Naive thymus-derived CD4-positive, alpha-beta T cell (primary cell): Measurements from ENCODE around the gene VPS26A. TPM values are rescaled to one million over a fixed set of nuclear protein-coding genes. Genes with fewer than 3 reads are reported as not detected.
"Not testable (repeated sequence)": the region's sequence is repeated elsewhere in the genome, so short reads cannot be mapped to it uniquely, and the experiment has no call there.

Source experiments
- ATAC-seq: fragments of 150-1000 bp; cut with Tn5 transposase; 2 replicates; pipeline ENCODE4 v1.10.0; 2021; ENCODE audit warnings: mild to moderate bottlenecking, moderate library complexity
- CTCF ChIA-PET: fragments of 350-600 bp; sonication (Branson Sonifier 250); formaldehyde crosslinking; loops from one replicate; lab custom pipeline; 2021; ENCODE audit warnings: antibody characterized with exemption; lab: Charles Lee
- POLR2A ChIA-PET: fragments of 350-600 bp; sonication (Branson Sonifier 250); formaldehyde crosslinking; loops from one replicate; lab custom pipeline; 2021; ENCODE audit warnings: antibody characterized with exemption, inconsistent platforms; lab: Charles Lee
- DNase-seq, 9 donors: peaks; one replicate each; pipeline versions ENCODE4 v3.0.0 to v3.0.0-alpha.2; 2020 to 2022; ENCODE audit warnings: mixed read lengths in 1 of 9
- H3K27ac ChIP-seq: one replicate; pipeline ENCODE4 v1.7.0; 2013; ENCODE audit warnings: mild to moderate bottlenecking, low read depth, low read length, moderate library complexity
- H3K27me3 ChIP-seq, 2 donors: one replicate each; pipeline ENCODE4 v1.7.0; 2013; ENCODE audit warnings: low read length in 2 of 2, mild to moderate bottlenecking in 2 of 2, moderate library complexity in 2 of 2; ENCODE audit not compliant: control insufficient read depth in 2 of 2, insufficient read depth in 2 of 2
- H3K36me3 ChIP-seq, 3 experiments: 1 replicate in 2 of 3; 2 replicates in 1 of 3; pipeline ENCODE4 v1.7.0; 2013; ENCODE audit warnings: low read length in 3 of 3, mild to moderate bottlenecking in 3 of 3, moderate library complexity in 1 of 3; ENCODE audit not compliant: insufficient read depth in 3 of 3, control insufficient read depth in 2 of 3
- H3K4me1 ChIP-seq, 2 donors: one replicate each; pipeline ENCODE4 v1.7.0; 2013; ENCODE audit warnings: low read length in 2 of 2, mild to moderate bottlenecking in 2 of 2, moderate library complexity in 1 of 2; ENCODE audit not compliant: control insufficient read depth in 2 of 2, insufficient read depth in 2 of 2
- H3K4me3 ChIP-seq: 2 replicates; pipeline ENCODE4 v1.7.0; 2013; ENCODE audit warnings: mild to moderate bottlenecking, low read length
- H3K9me3 ChIP-seq, 3 experiments: 1 replicate in 2 of 3; 2 replicates in 1 of 3; pipeline ENCODE4 v1.7.0; 2013; ENCODE audit warnings: low read length in 3 of 3; ENCODE audit not compliant: control insufficient read depth in 2 of 3
- H3K27ac Mint-ChIP-seq, 9 donors: one replicate each; pipeline ENCODE4 v1.8.0; 2020 to 2022; ENCODE audit warnings: mixed read lengths in 9 of 9, mild to moderate bottlenecking in 8 of 9, moderate library complexity in 5 of 9, inconsistent platforms in 2 of 9
- H3K27me3 Mint-ChIP-seq, 5 donors: one replicate each; pipeline ENCODE4 v1.8.0; 2021 to 2022; ENCODE audit warnings: mixed read lengths in 5 of 5, mild to moderate bottlenecking in 1 of 5
- H3K36me3 Mint-ChIP-seq, 5 donors: one replicate each; pipeline ENCODE4 v1.8.0; 2020 to 2022; ENCODE audit warnings: mixed read lengths in 5 of 5, mild to moderate bottlenecking in 3 of 5, inconsistent platforms in 1 of 5
- H3K4me1 Mint-ChIP-seq, 7 donors: one replicate each; pipeline ENCODE4 v1.8.0; 2020 to 2022; ENCODE audit warnings: mixed read lengths in 7 of 7, mild to moderate bottlenecking in 3 of 7, inconsistent platforms in 1 of 7
- H3K4me3 Mint-ChIP-seq, 10 donors: one replicate each; pipeline ENCODE4 v1.8.0; 2020 to 2022; ENCODE audit warnings: mild to moderate bottlenecking in 10 of 10, mixed read lengths in 10 of 10, moderate library complexity in 6 of 10, inconsistent platforms in 2 of 10
- H3K9me3 Mint-ChIP-seq, 11 donors: one replicate each; pipeline ENCODE4 v1.8.0; 2020 to 2022; ENCODE audit warnings: mixed read lengths in 11 of 11, mild to moderate bottlenecking in 4 of 11, inconsistent platforms in 1 of 11, moderate library complexity in 1 of 11
- intact Hi-C, 2 donors: fragments of 100-400 bp; cut with micrococcal nuclease; formaldehyde crosslinking; loops; one replicate each; pipeline ENCODE4 v1.15.1; 2023
- polyA plus RNA-seq, 2 donors: library from polyadenylated mRNA; unstranded; fragments of 300-500 nt; fragmentation: Illumina TruSeq; gene quantifications; one replicate each; pipeline ENCODE4 v1.2.3, GENCODE V29; 2021
- total RNA-seq, 6 experiments: library from RNA in 5 of 6; stranded (reverse) in 5 of 6; gene quantifications; 1 replicate in 5 of 6; 2 replicates in 1 of 6; pipeline ENCODE4 v1.2.3 and lab custom pipeline; 2021 to 2026

Gene VPS26A
- total and polyA plus RNA-seq, 7 experiments from 2014 or later = 25.5 to 35.0 (median 29.1) TPM

- DNase-seq = no peak
- Mint-ChIP-seq H3K9me3 (no peaks in the 10 kb centered on the region), H3K4me3 (no peak overlapping the region), H3K4me1 (peaks cover 6 to 30% (median 22%) of the 10 kb centered on the region in 7 donors), H3K36me3 (peaks cover 0 to 7% (median 6%) of the 10 kb centered on the region in 5 donors), H3K27me3 (no peaks in the 10 kb centered on the region), H3K27ac (no peak overlapping the region)
- Histone ChIP-seq H3K36me3 (peaks cover 0 to 6% (median 0%) of the 10 kb centered on the region in 3 experiments), H3K27ac (no peak overlapping the region), H3K9me3 (no peaks in the 10 kb centered on the region), H3K27me3 (no peaks in the 10 kb centered on the region), H3K4me3 (no peak overlapping the region), H3K4me1 (peaks cover 0 to under 1% of the 10 kb centered on the region in 2 donors)
- intact Hi-C loops = no loop called here
- no peak for ATAC-seq
- ChIA-PET CTCF (no interaction called here), POLR2A (interaction anchor here (0.7 kb wide), 1 partner anchor 12 kb away, joined by 3 read pairs; no protein-coding TSS in a partner anchor)
These were observed 28.0 kb downstream of the VPS26A start for GRCh38 chr10:69151984-69152383.

- Histone ChIP-seq H3K9me3 (no peaks in the 10 kb centered on the region), H3K27me3 (no peaks in the 10 kb centered on the region), H3K27ac (no peak overlapping the region), H3K36me3 (peaks cover 0 to 19% (median 0%) of the 10 kb centered on the region in 3 experiments), H3K4me1 (no peaks in the 10 kb centered on the region), H3K4me3 (no peak overlapping the region)
- DNase-seq (no peak), ATAC-seq (no peak)
- intact Hi-C loops = no loop called here
- peaks cover 6 to 23% (median 16%) of the 10 kb centered on the region in 7 donors for H3K4me1 Mint-ChIP-seq
- H3K27me3 Mint-ChIP-seq = no peaks in the 10 kb centered on the region
- ChIA-PET POLR2A (no interaction called here), CTCF (no interaction called here)
- H3K4me3 Mint-ChIP-seq = no peak overlapping the region
- H3K9me3 Mint-ChIP-seq = no peaks in the 10 kb centered on the region
- H3K36me3 Mint-ChIP-seq = peaks cover 0 to 11% (median 7%) of the 10 kb centered on the region in 5 donors
- peak overlapping the region in 1 of 9 donors; percentile 12 for H3K27ac Mint-ChIP-seq
These were observed 29.2 kb downstream of the VPS26A start for GRCh38 chr10:69153227-69153626.

GRCh38 chr10:69160809-69161241, 36.8 kb downstream of the VPS26A start:
- Histone ChIP-seq H3K4me3 (no peak overlapping the region), H3K27me3 (no peaks in the 10 kb centered on the region), H3K4me1 (no peaks in the 10 kb centered on the region), H3K27ac (no peak overlapping the region), H3K36me3 (peaks cover 6 to 56% (median 7%) of the 10 kb centered on the region in 3 experiments), H3K9me3 (no peaks in the 10 kb centered on the region)
- ATAC-seq = no peak
- no peak for DNase-seq
- Mint-ChIP-seq H3K4me1 (peaks cover 0 to 5% (median 0%) of the 10 kb centered on the region in 7 donors), H3K27ac (no peak overlapping the region), H3K9me3 (no peaks in the 10 kb centered on the region), H3K36me3 (peaks cover 0 to 16% (median 5%) of the 10 kb centered on the region in 5 donors), H3K4me3 (no peak overlapping the region), H3K27me3 (no peaks in the 10 kb centered on the region)
- CTCF ChIA-PET = no interaction called here
- intact Hi-C loops = no loop called here
- POLR2A ChIA-PET = interaction anchor here (0.7 kb wide), 1 partner anchor 50 kb away, joined by 3 read pairs; no protein-coding TSS in a partner anchor

DNA sequence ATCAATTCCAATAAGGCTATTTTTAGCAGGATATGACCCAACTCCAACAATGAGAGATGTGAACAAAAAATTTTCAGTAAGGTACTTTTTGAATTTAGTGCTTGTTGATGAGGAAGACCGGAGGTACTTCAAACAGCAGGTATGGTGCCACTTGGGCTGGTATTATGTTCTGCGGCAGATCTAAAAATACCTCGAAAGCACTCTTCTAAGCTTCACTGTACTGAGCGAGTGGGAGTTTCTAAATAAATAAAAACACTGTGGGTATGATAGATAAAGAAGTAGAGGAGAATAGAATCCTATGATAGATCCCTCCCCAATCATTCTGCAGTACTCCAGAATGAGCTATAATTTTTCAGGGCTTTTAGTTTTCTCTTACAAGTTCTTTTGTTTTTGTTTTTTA, 44.5 kb downstream of the VPS26A start:
- no peaks in the 10 kb centered on the region for H3K9me3 ChIP-seq
- no peaks in the 10 kb centered on the region for H3K4me1 ChIP-seq
- Mint-ChIP-seq H3K27ac (no peak overlapping the region), H3K4me1 (no peaks in the 10 kb centered on the region), H3K27me3 (no peaks in the 10 kb centered on the region), H3K4me3 (no peak overlapping the region), H3K9me3 (no peaks in the 10 kb centered on the region), H3K36me3 (peaks cover 0 to 14% (median 13%) of the 10 kb centered on the region in 5 donors)
- ATAC-seq (no peak), DNase-seq (no peak)
- intact Hi-C loops = no loop called here
- CTCF ChIA-PET = no interaction called here
- H3K27me3 ChIP-seq = no peaks in the 10 kb centered on the region
- H3K27ac ChIP-seq = no peak overlapping the region
- peaks cover 4 to 47% (median 6%) of the 10 kb centered on the region in 3 experiments for H3K36me3 ChIP-seq
- no peak overlapping the region for H3K4me3 ChIP-seq
- POLR2A ChIA-PET = interaction anchor here (1.5 kb wide), 1 partner anchor 12 kb away, joined by 3 read pairs; no protein-coding TSS in a partner anchor

DNA sequence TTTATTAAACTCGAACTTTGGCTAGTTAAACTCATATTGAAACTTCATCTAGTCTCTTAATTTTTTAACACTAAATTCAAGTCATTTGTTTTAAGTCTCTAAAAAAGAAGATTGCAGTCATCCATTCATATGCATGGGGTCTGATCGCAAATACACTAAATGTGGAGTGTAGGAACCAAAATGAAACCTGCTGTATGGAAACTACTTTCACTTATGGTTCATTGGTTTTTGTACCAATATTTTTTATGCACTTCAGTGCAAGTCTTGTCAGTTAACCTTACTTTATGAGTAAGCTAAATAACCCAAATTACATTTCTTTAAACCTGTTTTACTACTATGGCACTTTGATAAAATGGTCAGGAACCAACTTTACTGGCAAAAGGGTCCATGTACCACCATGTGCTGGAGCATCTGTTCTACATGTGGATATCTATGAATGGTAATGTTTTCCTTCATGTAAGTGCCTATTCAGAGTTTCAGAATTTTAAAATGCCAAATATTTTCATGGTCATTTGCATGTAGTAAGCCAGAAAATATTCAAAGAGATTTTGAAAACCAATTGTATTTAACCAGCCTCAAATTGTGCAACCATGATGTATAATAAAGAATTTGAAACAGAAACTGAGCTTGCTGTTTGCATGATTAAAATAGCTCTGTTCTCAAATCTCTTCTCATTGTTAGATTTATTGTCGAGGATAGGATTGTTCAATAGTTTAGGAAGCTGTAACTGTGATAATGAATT, 48.4 kb downstream of the VPS26A start:
- no peak overlapping the region for H3K27ac ChIP-seq
- no peak overlapping the region for H3K4me3 ChIP-seq
- H3K9me3 Mint-ChIP-seq = no peaks in the 10 kb centered on the region
- intact Hi-C loops = no loop called here
- H3K36me3 Mint-ChIP-seq = peaks cover 0 to 14% (median 11%) of the 10 kb centered on the region in 5 donors
- CTCF ChIA-PET = no interaction called here
- no peaks in the 10 kb centered on the region for H3K27me3 ChIP-seq
- POLR2A ChIA-PET = no interaction called here
- DNase-seq (no peak), ATAC-seq (no peak)
- H3K4me3 Mint-ChIP-seq = no peak overlapping the region
- H3K36me3 ChIP-seq = peaks cover 0 to 29% (median 4%) of the 10 kb centered on the region in 3 experiments
- no peaks in the 10 kb centered on the region for H3K4me1 ChIP-seq
- H3K27ac Mint-ChIP-seq = peak overlapping the region in 2 of 9 donors; percentile 31 to 32
- H3K27me3 Mint-ChIP-seq = no peaks in the 10 kb centered on the region
- no peaks in the 10 kb centered on the region for H3K9me3 ChIP-seq
- no peaks in the 10 kb centered on the region for H3K4me1 Mint-ChIP-seq

GRCh38 chr10:69175326-69175725, 51.3 kb downstream of the VPS26A start:
- H3K9me3 ChIP-seq, H3K4me1 ChIP-seq, H3K9me3 Mint-ChIP-seq, H3K27ac Mint-ChIP-seq, H3K27ac ChIP-seq, DNase-seq, H3K27me3 Mint-ChIP-seq, H3K27me3 ChIP-seq, ATAC-seq, intact Hi-C loops, H3K4me3 Mint-ChIP-seq, H3K4me3 ChIP-seq: not testable (repeated sequence)
- Mint-ChIP-seq H3K4me1 (peaks cover 5 to 18% (median 12%) of the 10 kb centered on the region in 7 donors), H3K36me3 (peaks cover 0 to 11% (median 7%) of the 10 kb centered on the region in 5 donors)
- H3K36me3 ChIP-seq = peaks cover 0 to 16% (median 0%) of the 10 kb centered on the region in 3 experiments
- CTCF ChIA-PET = interaction anchor here (1.0 kb wide), 1 partner anchor 10 kb away, joined by 3 read pairs; no protein-coding TSS in a partner anchor
- POLR2A ChIA-PET = interaction anchor here (0.7 to 1.4 kb wide), 2 partner anchors 22 to 61 kb away, joined by 3 to 4 read pairs; no protein-coding TSS in a partner anchor
